Measurements from ENCODE around the gene KCNIP3.

KCNIP3 gene

DNA sequence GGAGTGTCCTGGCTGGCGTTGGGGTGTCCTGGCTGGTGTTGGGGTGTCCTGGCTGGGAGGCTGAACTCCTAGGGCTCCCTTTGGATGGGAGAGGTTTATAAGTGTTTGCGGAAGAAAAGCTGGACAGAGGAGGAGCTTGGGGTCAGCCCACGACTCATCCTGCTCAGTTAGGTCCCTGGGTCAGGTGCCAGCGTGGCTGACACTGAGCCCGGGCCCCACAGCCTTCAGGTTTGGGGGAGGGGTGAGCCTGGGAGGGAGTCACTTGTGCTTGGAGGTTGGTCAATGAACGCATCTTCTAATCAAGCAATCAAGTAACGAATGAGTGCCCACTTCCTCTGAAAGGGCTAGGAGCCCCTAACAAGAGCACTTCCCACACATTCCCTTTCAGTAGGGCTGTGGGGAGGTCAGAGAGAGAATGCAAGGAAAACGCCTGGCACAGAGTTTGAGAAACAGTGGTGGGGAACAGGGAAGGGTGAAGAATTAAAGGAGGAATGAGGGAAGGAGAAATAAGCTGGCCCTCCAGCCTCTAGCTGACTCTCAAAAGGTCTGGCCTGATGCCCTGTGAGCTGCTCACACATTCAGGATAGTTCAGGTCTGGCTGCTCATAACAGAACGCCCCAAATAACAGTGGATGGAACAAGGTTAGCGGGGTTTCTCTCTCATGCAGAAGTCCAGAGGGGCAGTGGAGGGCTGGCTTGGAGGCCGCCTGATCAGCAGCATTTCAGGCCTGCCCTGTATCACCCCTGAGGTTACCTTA lies 670 bp downstream of the KCNIP3 start:
- DNase-seq, result no peak

DNA sequence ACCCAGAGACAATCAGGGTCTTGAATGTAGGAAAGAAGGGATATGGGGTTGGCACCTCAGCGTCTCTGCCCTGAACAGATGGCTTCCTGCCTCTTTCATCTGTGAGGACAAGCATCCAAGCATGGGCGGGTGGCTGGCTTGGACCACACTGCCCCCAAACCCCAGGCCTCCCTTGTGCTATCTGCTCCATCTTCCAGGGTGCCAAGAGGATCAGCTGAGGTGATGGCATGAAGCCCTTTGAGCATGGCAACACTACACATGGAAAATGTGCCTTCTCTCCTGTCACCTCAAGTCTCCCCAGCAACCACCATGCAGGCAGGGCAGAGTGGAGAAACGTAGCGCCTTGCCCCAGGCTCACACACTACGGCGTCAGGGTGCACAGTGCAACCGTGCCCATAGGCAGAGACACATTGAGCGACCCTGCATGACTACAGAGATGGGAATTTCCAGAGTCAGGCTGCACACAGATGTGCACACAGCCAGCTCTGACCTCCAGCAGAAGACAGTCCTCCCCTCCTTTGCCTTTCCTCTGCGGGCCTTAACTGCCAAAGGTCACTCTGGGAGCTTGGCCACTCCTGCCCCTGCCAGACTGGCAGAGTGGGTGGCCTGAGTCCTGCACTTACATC lies 1.5 kb downstream of the KCNIP3 start:
- DNase-seq, result no peak

DNA sequence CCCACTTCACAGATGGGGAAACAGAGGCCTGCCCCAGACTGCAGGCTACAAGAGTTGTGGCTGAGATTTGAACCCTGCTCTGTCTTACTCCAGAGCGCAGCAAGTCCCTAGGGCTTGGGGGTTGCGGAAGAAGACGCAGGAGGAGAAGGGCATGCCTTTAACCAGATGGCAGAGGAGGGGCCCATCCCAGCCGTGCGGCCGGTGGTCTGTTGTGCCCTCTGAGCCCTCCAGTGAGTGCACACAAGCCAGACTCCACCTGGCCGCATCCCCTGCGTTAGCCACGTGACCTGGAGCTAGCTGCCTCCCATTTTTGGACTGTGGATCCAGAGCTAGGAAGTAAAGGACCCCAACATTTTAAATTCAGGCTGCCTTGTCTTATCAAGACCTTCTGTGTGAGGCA lies 2.8 kb downstream of the KCNIP3 start:
- DNase-seq, result no peak

DNA sequence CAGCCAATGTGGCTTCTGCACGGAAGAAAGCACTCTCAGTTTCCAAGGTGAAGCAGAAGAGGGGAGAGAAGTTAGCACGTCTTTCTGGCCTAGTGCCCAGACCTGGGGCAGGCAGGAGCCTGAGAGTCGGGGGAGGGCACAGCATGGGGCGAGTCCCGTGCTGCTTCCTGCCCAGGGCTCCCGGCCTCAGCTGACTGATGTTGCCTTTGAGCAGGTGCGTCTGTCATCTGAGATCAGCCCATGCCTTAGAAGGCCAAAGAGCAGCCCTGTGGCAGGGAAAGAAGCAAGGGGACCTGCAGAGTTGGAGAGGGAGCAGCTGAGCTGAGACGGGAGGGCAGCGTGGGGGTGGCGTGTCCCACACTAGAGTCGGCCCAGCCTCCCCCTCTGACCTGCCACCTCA lies 3.3 kb downstream of the KCNIP3 start:
- no peak for DNase-seq

DNA sequence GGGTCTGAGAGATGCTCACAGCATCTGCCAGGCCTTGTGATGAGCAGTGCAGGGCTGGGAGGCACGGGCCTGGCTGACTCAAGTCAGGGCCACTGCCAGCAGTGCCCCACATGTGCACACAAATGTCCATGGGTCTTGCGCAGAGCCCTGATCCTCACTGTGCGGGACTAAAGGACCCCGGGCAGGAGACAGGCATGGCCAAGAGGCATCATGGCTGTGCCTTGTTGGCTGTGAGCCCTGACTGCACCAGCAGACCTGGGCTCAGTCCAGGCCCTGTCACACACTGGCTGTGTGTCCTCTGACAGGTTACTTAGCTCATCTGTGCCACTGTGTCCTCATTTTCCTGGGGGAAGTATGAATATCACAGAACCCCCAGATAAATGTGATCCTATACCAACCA lies 4.0 kb downstream of the KCNIP3 start:
- DNase-seq, result no peak

DNA sequence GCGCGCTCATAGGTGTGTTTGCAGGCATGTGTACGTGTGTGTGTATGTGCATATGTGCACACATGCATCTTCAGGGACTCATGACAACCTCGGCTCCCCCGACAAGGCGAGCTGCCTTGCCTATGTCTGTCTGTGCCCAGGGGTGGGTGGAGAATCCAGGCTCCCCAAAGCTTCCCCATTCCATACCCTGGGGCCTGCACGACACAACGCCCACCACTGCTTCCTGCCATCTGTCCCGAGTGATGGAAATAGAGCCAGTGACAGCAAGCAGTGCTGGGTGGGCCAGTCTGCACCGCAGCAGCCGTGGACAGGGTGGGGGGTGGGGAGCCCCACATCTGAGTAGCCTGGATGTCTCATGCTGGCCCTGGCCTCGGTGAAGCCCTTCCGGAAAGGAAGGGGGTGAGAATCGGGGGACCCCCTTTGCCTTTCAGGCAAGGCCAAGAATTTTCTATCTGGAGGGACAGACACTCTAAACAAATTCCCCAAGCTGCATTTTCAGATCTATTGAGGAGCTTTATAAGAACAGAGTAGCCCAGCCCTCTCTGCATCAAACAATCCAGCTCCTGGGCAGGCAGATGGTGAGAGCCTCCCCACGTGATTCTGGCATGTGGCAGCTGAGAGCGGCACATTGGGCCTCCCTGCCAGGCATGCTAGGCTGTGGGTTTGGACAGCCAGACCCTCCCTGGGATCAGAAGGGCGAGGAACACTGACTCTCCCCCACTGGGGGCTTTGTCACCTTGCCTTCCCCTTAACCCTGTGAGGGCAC lies 4.9 kb downstream of the KCNIP3 start:
- no peak for DNase-seq

DNA sequence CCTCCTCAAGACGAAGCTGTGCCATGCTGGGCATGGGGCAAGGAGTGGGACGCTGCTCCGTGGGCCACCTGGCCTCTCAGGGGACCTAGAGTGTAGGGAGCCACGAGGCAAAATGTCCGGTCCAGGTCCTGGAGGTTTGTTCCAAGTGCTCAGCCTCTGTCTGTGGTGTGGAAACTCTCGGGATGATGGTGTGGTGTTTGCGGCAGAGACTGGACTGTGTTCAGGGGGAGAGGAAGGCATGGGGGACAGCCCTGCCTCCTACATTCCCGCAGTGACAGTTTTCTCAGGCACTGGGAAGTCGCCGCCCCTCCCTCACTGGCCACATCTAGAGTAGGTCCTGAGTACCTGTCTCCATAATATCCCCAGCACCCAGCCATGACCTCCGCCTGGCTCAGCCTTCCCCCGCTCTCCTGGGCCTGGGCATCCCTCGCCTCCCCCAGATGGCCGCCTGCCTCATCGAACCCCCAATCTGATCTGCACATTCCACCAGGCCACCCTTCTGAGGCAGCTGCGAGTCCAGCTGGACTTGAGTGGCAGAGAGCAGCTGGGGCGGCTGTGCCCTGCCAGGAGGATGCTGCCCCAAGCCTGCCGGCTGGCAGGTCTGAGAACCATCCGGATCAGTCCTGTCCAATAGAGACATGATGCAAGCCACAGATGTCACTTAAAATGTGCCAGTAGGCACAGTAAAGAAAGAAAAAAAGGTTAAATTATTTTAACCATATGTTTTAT lies 6.2 kb downstream of the KCNIP3 start:
- no peak for DNase-seq

DNA sequence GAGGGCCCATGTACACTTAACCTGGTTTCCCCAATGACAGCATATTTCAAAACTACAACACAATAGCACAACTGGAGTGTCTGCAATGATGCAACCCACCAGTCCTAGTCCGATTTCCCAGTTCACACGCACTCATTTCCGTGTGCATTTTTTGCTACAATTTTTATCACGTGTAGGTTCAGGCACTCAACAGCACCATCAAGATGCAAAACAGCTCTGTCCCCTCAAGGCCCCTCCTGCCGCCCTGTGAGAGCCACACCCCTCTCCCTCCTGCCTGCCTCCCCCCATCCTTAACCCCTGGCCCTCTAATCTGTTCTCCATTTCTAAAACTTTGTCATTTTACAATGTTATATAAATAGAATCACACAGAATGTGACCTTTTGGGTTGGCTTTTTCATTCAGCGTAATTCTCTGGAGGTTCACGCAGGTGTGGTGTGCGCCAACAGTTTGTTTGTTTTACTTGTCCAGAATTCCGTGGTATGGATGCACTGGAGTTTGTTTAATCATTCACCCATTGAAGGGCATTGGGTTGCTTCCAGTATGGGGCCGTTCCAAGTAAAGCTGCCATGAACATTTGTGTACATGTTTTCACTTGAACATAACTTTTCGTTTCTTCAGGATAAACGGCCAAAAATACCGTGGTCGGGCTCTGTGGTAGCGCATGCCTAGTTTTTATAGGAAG lies 8.4 kb downstream of the KCNIP3 start:
- no peak for DNase-seq

DNA sequence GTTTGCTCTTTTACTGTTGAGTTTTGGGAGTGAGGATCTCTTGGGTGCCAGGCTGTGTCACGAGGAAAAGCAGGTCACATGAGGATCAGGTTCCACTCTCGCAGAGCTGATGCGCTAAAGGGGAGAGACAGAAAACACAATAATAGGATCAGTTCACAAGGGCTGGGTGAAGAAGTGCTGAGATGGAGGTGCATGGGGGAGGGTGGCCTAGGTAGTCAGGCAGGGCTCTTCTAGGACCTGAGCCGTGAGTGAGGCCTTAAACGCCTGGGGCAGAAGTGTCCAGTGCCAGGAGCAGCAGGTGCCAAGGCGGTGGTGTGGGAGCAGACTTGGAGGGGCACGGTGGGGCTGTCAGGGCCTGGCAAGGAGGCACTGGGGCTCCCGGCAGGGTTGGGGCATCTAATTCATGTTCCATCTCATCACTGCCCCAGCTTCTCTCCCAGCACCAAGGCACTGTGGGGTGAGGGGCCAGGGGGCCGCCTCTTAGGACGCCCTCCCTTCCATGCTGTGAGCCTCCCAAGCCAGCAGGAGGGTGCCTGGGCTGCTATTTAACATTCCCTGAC lies 9.3 kb downstream of the KCNIP3 start:
- DNase-seq, result no peak

DNA sequence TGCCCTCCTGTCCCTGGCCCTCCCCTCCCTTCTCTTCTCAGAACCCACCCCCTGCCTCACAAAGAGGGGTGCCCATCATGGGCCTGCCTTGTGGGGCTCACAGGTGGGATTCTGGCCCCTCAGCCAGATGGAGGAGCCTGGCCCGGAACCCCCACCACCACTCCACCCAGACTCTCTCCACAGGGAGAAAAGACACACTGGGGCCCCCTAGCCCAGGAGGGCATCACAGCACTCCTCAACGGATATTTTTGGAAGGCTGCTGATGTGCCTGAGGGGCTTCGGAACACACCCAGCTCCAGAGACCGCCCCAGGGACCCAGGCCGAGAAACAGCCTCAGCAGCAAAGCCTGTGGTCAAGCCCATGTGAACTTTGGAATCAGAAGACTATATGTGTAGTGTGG lies 9.9 kb downstream of the KCNIP3 start:
- DNase-seq, result no peak

DNA sequence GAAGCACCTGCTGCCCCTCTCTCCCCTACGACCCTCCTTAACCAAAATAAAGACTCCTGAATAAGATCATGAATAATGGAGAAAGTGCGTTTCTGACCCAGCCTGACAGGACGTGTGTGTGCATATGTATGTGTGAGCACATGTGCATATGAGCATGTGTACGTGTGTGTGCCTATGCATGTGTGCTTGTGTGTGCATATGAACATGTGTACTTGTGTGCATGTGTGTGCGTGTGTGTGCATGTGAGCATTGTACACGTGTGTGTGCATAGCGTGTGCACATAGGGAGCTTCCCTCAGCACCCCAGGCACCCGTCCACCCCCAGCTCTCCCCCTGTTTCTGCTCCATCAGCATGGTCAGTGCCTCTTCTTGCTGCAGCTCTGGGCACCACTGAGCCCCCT lies 10.7 kb downstream of the KCNIP3 start:
- no peak for DNase-seq

DNA sequence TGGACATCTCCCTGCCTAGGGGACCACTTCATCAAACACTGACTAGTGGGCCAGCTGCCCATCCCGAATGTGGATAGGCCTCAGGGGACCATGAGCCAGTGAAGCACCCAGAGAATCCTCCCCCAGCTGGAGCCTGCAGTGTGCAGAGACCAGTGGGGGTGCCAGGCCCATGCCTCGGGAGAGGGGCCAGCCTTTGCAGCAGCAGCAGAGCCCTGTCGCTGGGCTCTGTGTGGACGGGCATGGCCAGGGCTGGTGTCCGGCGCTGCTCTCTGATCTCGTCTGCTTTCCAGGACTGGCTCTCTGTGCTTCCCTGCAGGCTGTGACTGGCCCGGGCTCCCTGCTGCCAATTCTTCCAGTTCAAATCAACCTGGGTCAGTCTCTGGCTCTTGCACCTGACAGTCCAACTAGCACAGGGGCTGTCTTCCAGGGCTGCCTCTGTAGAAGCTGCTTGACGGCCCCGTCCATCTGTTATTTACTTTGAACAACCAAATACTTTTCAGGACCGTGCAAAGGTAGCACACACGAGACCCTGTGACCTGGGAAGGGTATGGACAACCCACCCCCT lies 11.4 kb downstream of the KCNIP3 start:
- DNase-seq, result no peak

DNA sequence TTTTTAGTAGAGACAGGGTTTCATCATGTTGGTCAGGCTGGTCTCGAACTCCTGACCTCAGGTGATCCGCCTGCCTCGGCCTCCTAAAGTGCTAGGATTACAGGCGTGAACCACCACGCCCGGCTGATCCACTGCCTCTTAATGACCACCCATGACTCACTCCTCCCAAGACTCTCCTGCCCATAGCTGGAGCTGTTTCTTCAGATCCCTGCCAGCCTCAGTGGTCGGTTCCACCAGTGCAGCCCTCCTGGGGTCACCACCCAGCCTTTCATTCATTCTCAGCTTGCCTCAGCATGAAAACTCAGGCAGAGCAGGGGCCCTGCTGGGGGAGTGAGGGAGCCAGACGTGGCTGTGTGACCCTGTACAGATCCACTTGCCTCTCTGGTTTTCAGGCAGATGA lies 12.5 kb downstream of the KCNIP3 start:
- no peak for DNase-seq

DNA sequence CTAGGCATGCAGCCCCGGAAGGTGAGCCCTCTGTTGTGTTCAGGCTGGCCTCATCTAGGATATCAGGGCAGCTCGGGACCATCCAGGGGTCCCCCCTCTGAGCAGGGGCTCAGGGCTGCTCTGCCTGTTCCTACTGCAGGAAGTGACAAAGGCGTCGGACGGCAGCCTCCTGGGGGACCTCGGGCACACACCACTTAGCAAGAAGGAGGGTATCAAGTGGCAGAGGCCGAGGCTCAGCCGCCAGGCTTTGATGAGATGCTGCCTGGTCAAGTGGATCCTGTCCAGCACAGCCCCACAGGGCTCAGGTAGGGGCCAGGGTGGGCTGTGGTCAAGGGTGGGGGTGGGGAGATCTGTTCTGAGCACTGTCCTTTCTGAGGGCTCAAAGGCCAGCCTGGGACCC lies 13.1 kb downstream of the KCNIP3 start:
- no peak for DNase-seq

DNA sequence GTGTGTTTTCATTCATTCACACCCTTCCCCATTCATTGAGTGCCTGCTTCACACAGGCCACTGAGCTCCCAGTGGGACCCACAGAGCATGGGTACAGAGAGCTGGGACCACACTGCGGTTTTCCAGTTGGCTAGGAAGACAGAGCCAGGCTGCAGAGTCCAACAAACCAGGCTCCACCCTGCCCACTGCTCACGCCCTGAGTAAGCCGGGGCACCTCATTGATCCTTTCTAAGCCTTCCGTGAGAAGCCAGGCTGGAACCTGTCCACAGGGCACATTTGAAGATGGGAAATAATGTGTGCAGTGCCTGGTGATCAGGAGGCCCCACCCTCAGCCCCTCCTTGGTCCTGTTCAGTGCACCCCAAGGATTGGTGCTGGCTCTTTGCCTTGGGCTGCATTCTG lies 13.5 kb downstream of the KCNIP3 start:
- no peak for DNase-seq

DNA sequence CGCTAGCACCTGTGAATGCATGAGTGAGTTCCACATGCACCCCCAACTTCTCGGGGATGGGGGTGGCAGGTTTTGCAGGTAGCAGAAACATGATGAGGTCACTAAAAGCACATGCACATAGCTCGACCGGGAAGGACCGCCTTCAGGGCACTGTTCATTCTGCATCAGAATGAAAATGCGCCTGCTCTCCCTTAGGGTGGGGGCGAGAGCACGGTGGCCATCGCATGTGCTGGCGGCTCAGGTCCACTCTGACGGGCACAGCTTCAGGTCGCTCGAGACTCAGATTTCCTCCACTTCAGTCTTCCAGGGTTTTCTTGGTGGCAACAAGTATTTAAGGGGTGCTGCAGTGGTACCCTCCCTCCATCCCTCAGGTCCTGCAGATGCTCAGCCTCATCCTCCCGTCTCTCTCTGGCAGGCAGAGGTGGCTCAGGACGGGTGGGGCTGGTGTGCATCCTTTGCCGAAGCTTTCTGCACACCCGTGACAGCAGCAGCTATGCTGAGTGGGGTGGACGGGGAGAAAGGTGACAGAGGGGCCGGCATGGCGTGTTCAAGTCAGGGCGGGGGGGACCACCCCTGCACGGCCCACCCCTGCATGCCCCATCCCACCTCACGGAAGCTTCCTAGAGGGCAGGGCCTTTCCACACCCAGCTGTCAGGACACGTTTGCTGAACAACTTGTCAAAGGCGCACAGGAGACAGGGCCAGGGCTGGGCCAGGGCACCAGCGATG lies 14.8 kb downstream of the KCNIP3 start:
- DNase-seq, result no peak

DNA sequence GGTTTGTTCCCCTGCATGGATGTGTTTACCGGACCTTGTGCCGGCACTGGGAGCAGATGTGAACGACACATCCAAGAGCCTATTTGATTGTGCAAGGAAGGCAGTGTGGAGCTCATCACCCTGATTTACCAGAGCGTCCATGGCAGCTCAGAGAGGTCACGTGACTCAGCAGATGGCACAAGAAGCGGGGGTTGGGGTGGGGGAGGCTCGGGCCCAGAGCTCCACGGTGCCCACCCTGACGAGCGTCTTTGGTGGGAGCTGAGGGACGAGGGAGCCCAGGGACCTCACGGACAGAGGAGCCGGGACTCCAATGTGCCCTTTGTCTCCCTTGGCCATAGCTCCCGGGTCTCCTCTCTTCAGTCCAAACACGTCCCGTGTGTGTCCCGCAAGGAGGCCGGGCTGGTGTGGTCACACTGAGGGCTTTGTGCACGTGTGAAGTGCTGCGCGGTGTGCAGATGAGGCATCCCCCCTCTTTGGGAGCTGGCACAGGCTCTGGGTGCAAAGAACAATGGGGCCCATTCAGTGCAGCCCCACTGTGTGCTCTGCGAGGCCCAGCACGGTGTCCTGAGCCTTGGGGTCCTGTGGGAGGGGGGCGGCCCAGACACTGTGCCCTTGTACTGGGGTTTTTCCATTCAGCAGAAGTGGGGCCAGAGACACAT lies 15.5 kb downstream of the KCNIP3 start:
- DNase-seq, result no peak

DNA sequence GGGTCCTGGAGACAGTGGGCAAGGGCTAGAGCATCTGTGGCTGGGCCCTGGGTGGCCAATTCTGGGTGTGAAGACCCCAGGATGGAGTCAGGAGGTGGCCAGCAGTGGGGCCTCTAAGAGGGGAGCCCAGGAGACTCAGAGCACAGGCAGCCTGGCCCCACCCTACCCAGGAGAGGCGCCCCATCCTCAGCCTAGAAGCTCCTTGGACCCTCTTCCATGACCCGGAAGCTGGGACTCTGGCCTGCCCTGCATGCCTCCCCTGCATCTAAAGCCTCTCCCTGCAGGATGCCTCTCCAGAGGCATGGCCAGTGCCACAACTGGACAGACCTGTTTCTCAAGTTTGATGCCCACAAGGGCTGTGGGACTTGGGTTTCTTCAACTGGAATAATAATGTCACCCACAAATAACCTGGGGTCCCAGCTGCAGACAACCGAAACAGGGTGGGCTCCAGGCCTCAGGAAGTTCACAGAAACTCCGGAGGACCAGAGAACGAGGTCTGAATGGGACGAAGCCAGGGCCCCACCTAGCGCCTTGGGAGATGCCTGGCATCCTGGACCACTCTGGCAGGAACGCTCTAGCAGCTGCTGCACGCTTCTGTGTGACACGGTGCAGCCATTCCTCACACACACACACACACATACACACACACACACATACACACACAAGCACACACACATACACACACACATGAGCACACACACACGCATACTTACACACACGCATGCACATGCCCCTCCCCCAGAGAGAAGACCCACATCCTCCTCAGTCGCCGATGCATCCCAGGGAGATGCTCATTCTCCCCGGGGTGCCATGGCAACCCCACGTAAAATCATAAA lies 16.4 kb downstream of the KCNIP3 start:
- DNase-seq, result no peak

DNA sequence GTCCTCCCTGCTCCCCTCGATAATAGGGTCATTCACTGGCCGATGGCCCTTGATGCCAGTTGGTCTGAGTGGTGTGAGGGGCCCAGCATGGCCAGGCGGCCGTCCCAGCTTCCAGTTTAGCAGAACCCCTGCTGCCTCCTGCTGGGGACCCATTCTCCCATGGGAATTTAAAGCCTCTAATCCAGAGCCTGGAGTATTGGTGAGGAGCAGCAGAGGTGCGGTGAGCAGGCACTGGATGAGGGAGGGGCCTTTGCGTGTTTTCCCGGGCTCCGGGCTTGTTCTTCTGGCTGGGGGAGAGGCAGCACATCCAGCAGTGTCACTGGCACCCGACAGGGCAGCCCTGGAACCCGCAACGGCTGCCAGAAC lies 17.4 kb downstream of the KCNIP3 start:
- DNase-seq, result no peak

All from activated CD4-positive, alpha-beta T cell treated with anti-CD3 and anti-CD28 coated beads, Interleukin-2, amount 50 U/mL, for 1 hour (primary cell).